Measurements from ENCODE around the gene SOCS6.
A peak's percentile ranks its signal among the peaks of the same experiment; 100 is the strongest.
"Not testable (repeated sequence)": the region's sequence is repeated elsewhere in the genome, so short reads cannot be mapped to it uniquely, and the experiment has no call there.

The SOCS6 gene

DNA sequence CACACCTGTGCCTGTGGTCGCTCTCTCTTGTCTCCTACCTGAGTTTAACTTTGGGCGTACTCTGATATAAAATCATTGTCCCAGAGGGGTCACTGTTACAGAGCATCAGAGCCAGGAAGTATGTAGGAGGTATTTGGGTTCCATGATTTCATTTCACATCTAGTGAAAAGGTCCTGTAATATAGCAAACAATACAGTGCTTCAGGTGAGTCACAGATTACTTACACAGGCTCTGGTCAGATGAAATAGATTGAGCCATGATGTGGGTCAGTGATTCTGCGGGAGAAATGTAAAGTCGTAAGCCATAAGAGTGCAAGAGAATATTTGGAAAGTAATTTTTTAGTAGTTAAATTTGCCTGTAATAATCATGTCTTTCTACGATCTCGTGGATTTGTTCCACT lies 70.2 kb downstream of the SOCS6 start:
- no peak for DNase-seq (ENCODE audit: low read depth)

DNA sequence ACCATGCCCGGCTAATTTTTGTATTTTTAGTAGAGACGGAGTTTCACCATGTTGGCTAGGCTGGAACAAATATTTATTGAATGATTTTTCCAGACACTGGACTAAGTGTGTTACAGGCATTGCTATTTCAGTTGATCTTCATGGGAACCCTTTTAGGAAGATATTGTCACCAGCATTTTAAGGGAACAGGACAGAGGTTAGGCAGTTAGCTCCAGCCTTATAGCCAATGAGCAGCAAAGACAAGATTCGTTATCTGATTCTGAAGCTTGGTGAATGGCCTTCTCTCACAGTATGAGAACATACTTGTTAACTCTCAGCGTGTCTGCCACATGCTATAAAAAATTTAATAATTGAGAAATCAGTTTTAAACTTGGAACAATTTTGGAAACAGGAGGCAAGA lies 73.4 kb downstream of the SOCS6 start:
- DNase-seq (ENCODE audit: low read depth) = no peak

DNA sequence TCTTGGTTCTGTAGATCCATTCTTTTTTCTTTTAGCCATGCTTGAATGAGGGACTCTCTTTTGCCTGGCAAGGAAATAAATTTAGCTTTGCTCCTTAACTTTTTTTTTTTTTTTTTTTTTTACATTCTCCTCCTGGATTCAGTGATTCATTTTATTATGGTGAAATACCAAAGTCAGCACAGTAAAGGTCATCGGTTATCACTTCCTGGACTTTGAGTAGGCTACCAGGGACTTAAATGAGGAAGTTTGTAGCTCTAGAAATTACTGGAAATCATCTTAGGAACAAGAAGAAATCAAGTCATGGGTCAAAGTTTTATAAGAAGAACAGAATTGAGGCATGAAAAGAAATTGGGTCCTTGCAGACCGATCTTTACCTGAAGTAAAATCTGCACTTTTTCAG lies 75.0 kb downstream of the SOCS6 start:
- DNase-seq (ENCODE audit: low read depth) = peak; percentile 86

DNA sequence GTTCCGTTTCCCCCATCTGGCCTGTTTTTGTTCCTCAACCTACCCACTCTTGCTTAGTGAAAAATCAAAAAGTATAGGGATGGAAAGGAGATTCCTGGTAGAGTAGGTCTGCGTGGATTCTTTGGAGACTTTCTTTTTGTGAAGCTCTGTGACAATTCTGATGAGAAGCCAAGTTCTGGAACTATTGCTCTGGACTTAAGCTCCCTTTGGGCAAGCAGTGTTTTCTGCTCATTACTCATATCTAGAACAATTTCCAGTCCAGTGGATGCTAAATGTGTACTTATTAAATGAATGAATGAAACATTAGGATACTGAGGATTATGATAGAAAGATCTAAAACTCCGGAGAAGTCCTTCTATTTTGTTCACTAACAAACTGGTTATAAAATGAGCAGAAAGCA lies 76.5 kb downstream of the SOCS6 start:
- DNase-seq (ENCODE audit: low read depth) = no peak

GRCh38 chr18:70366174-70366573 lies 77.3 kb downstream of the SOCS6 start:
- DNase-seq (ENCODE audit: low read depth) = peak; percentile 33

DNA sequence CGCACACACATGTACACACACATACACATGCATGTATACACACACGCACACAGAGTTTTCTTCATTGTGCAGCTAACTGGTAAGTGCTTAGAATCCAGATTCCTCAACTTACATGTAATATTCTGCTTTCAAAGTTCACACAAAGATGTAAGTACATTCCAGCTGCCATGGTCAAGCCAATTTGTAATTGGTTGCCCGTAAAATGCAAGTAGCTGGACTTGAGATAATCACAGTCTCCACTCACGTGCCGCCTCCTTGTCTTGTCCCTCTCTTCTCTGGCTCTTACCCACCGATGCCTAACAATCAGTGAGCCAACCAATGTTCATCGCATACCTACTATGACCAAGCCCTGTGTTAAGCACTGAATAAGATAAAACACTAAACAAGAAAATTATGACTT lies 77.8 kb downstream of the SOCS6 start:
- DNase-seq (ENCODE audit: low read depth) = peak; percentile 48

GRCh38 chr18:70367344-70367743 lies 78.5 kb downstream of the SOCS6 start:
- not testable (repeated sequence) for DNase-seq (ENCODE audit: low read depth)

DNA sequence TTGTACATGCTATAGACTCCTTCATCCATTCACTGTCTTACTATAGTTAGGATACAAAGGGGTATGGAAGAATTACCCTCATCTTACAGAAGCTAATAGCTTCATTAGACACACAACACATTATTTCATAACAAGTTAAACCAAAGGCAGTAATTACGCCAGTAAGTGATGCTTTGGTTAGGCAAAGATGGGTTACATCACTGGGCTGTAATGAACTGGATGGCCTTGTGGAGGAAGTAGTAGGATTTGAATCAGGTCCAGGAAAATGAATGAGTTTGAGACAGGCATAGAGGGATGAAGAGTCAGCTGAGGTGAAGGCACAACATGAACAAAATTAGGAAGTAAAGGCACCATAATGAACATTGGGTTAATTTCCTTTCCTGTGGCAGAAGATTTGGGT lies 80.1 kb downstream of the SOCS6 start:
- peak; percentile 72 for DNase-seq (ENCODE audit: low read depth)

DNA sequence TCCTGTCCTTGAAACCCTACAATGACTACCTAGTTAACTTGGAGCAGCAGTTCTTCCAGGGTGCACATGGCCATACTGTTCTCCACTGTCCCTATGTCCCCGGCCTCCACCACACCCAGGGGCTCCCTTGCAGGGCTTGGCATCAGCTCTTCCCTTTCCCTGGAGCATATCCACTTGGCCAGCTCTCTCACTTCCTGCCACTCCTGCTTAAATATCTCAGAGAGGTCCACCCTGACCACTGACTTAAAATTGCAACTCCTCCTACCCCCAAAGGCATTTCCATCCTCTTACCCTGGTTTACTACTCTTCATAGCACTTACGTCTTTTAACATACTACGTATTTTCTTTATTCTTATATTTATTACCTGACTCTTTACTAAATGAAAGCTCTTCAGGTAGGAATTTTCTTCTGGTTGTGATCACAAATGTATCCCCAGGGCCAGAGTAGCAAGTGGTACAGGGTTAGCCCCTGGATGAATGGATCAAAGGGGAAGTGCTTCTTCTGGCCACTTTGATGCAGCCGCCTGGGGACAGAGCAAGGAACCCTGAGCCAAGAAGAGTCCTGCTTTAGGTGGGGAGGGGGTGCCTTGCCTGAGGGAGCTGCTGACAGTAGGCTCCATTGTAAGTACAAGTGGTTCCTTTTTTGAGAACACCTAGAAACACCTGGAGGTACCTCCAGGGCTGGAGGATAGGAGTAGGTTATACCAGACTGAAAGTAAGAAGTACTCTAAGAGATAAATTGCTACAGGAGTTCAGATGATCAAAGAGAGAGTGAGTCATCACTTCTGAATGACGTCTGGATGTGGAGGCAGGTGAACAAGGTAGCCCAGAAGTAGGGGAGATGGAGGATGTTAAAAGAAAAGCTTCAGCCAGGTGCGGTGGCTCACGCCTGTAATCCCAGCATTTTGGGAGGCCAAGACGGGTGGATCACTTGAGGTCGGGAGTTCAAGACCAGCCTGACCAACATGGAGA lies 82.2 kb downstream of the SOCS6 start:
- DNase-seq (ENCODE audit: low read depth) = no peak

DNA sequence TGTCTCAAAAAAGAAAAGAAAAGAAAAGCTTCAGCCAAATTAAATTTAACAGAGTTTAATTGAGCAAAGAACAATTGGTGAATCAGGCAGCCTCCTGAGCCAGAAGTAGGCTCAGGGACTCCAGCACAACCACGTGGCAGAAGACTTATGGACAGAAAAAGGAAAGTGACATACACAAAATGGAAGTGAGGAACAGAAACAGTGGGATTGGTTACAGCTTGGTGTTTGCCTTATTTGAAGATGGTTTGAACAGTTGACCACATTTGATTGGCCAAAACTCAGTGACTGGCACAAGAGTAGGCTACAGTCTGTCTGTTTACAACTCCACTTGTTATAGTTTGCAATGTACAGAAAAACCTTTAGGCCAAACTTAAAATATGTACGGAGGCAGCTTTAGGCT lies 83.1 kb downstream of the SOCS6 start:
- DNase-seq (ENCODE audit: low read depth) = no peak

GRCh38 chr18:70372450-70373041 lies 83.7 kb downstream of the SOCS6 start:
- DNase-seq (ENCODE audit: low read depth) = peak; percentile 8

- DNase-seq (ENCODE audit: low read depth) = peak; percentile 85
These were observed 84.2 kb downstream of the SOCS6 start for GRCh38 chr18:70373042-70373519.

- no peak for DNase-seq (ENCODE audit: low read depth)
These were observed 85.3 kb downstream of the SOCS6 start for GRCh38 chr18:70374154-70374553.

- no peak for DNase-seq (ENCODE audit: low read depth)
These were observed 87.5 kb downstream of the SOCS6 start for GRCh38 chr18:70376137-70376913.

DNA sequence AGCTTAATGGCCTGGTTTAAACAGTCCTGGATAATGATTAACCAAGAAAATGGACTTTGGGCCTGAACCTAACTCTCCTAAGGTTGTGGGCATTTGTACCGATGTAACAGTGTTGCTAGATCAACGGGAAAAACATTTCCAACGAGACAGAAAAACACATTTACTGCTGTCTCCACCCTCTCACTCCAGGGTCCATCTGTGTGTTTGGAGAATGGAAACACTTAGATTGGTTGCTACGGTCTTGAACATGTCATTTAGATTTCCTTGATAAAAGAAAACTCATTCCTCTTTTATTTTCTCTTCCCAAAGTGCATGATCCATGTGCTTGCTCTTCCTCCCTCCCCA lies 88.0 kb downstream of the SOCS6 start:
- DNase-seq (ENCODE audit: low read depth) = peak; percentile 14

DNA sequence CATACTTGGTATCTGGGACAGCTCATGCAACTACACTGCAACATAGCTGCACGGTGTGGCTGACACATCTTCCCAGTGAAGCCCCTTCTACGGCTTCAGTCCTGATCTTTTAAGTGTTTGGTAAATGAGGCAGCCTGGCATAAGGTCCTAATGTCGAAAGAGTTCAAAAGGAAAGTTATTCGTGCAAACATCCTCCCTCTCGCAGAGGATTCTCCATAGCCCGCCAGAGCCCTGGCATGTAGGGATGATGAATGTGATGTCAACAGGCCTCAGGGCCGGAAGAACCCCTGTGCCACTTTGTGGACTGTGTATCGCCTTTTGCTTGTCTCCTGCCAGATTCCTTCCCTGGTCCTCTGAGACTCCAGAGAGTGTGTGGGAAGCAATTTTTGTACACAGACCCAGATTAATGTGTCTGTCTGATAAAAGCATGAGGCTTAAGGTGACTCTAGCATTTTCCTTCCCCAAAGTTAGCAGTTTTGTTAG lies 88.5 kb downstream of the SOCS6 start:
- DNase-seq (ENCODE audit: low read depth) = peak; percentile 70

DNA sequence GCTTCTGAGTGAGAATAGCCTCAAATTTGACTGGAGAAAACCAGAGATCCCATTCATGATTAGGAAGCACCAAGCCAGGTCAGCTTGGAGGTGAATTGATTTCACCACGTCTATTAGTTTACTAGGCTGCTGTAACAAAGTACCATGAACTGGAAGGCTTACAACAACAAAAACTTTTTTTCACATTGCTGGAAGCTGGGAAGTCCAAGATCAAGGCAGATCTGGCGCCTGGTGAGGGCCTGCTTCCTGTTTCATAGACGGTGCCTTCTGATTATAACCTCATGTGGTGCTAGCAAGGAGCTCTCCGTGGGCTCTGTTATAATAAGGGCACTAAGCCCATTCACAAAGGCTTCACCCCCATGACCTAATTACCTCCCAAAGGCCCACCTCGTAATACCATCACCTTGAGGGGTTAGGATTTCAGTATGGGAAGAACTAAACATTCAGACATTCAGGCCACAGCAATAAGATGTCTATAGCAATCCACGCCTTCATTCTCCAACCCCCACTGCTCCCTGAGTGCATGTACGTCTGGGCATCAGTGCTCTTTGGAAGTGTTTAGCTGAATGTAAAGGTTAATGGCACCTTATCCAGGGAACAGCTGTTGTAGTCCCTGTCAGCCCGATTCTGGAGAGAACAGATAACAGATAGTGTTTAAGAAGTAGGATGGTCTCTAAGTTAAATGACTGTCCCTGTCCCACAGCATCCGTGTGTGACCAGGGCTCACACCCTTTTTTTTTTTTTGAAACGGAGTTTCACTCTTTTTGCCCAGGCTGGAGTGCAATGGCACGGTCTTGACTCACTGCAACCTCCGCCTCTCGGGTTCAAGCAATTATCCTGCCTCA lies 89.2 kb downstream of the SOCS6 start:
- peak; percentile 27 for DNase-seq (ENCODE audit: low read depth)

Measured in amniotic epithelial cell (primary cell).